AG04449 (cell line): ENCODE measurements around the gene ZBTB40.

Source experiments
- CTCF ChIA-PET: fragments of 350-600 bp; formaldehyde crosslinking; extraction: SDS; loops from one replicate; lab custom pipeline; 2021; ENCODE audit warnings: antibody characterized with exemption; lab: Yijun Ruan, JAX
- POLR2A ChIA-PET: fragments of 400-600, 350-600 bp; formaldehyde crosslinking; extraction: SDS; loops from one replicate; lab custom pipeline; 2020; ENCODE audit warnings: antibody characterized with exemption, inconsistent platforms; lab: Yijun Ruan, JAX
- DNase-seq: peaks from one replicate; pipeline ENCODE4 v3.0.0-alpha.2; 2010; ENCODE audit warnings: low read depth, low spot score
- H3K4me3 ChIP-seq: 2 replicates; pipeline ENCODE4 v1.5.1; 2011; ENCODE audit warnings: low read depth, mild to moderate bottlenecking, control low read depth, low read length
- CTCF ChIP-seq: IDR thresholded peaks from one replicate; pipeline ENCODE4 v1.5.1; 2011; ENCODE audit warnings: mild to moderate bottlenecking, moderate library complexity, low read length, control low read depth, inconsistent platforms; ENCODE audit not compliant: insufficient read depth; ENCODE audit errors: missing control alignments

ZBTB40 gene

DNA sequence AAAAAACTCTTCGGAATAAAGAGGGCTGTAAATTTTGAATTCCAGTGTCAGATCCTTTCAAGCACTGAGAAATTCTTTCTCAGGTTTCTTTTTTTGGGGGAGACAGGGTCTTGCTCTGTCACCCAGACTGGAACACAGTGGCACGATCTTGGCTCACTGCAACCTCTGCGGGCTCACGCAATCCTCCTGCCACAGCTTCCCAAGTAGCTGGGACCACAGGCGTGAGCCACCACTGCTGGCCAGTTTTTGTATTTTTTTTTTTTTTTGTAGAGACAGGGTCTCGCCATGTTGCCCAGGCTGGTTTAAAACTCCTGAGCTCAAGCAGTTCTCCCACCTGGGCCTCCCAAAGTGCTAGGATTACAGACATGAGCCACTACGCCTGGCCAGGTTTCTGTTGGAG is 76.8 kb downstream of the ZBTB40 start:
- CTCF ChIA-PET: interaction anchor here (1.2 to 1.6 kb wide), 3 partner anchors 114 to 118 kb away, joined by 3 to 7 read pairs (median 4); no protein-coding TSS in a partner anchor
- no peak for TF ChIP-seq CTCF
- POLR2A ChIA-PET: no interaction called here
- no peak for DNase-seq
- no peak overlapping the region for H3K4me3 ChIP-seq

DNA sequence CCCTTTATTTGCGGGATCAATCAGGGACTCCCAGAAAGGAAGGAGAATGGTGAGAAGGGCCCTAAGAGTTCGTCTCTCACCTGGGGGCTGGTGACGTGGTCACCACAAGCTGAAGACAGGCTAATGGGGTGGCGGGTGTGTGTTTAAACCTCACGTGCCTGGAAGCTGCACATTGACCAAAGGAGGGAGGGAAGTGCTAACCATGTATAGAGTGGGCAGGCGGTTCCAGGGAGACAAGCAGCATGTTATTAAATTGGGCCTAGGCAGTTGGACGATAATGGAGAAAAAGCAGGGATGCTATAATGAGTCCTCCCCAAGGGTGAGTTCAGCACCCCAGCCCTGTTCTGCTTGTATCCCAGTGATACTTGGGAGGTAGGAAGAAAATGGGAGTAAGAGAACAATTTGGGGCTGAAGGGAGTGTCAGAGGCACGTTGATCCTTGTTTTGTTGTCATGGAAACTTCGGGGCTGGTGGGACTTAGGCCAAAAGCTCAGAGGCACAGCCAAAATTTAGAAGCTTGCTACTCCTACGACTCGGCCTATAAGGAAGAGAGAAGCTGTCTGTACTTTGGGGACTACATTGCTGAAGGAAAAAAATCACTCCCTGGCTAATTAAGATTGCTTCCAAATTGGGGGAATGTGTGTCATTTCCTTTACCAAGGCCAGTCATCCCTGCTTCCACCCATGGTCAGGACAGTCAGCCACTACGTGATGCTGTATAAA is 78.4 kb downstream of the ZBTB40 start:
- ChIA-PET POLR2A (no interaction called here), CTCF (interaction anchor here (0.9 to 2.6 kb wide), 4 partner anchors 12 to 115 kb away, joined by 3 to 17 read pairs (median 4); no protein-coding TSS in a partner anchor)
- DNase-seq: no peak
- H3K4me3 ChIP-seq: no peak overlapping the region
- no peak for TF ChIP-seq CTCF

DNA sequence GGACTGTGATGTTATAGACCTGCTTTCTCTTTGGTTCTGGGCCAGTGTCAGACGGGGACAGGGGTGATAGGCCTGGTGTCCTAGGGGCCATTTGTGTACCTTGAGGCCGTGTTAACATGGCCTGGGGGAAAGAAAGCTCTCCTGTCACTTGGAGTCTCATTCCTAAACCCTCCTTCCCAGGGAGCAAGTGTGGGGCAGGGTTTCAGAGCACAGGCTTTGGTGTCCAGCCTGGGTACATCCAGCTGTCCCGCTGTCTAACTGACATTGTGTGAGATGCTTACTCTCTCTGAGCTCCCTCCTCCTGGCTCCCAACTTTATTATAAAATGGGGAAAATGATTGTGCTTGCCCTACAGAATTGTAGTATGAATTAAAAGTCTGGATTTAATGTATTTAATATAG is 79.1 kb downstream of the ZBTB40 start:
- no peak overlapping the region for H3K4me3 ChIP-seq
- POLR2A ChIA-PET: no interaction called here
- CTCF ChIA-PET: interaction anchor here (0.8 to 2.6 kb wide), 7 partner anchors 11 to 114 kb away, joined by 3 to 17 read pairs (median 3); no protein-coding TSS in a partner anchor
- TF ChIP-seq CTCF: no peak
- no peak for DNase-seq

DNA sequence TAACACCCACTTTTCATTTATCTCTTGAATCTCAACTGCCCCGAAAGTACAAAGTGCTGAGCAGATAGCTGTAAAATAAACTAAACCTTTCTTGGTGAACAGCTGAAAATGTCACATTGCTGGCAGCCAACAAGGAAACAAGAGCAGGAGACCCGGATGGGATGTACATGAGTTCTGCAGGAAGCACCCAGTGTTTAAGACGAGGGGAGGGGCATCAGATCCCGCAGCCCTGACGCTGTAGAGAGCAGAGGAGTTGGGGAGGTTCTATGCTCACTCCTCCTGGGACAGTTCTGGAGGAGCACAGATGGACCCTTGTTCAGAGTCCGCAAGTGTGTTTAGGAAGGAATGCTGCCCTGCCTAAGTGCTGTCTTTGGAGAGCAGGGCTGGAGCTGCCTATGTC is 79.6 kb downstream of the ZBTB40 start:
- CTCF ChIA-PET: interaction anchor here (0.8 to 2.6 kb wide), 7 partner anchors 10 to 115 kb away, joined by 3 to 17 read pairs (median 3); no protein-coding TSS in a partner anchor
- POLR2A ChIA-PET: no interaction called here
- no peak overlapping the region for H3K4me3 ChIP-seq
- no peak for TF ChIP-seq CTCF
- DNase-seq: no peak

GRCh38 chr1:22533244-22533895 is 81.7 kb downstream of the ZBTB40 start:
- POLR2A ChIA-PET: no interaction called here
- no peak for DNase-seq
- TF ChIP-seq CTCF: no peak
- CTCF ChIA-PET: no interaction called here
- H3K4me3 ChIP-seq: no peak overlapping the region

- ChIA-PET CTCF (no interaction called here), POLR2A (no interaction called here)
Observed at GRCh38 chr1:22534951-22535350, 83.3 kb downstream of the ZBTB40 start.

More at GRCh38 chr1:22534951-22535350, 83.3 kb downstream of the ZBTB40 start:
- no peak for DNase-seq
- H3K4me3 ChIP-seq: no peak overlapping the region
- TF ChIP-seq CTCF: no peak
